PFSK-1 (cell line): ENCODE data around the gene SF3B5.

Experiments
- FOXP2 ChIP-seq: optimal IDR thresholded peaks from 2 replicates; pipeline ENCODE3; 2011; ENCODE audit warnings: borderline replicate concordance, control low read depth, inconsistent platforms; ENCODE audit not compliant: insufficient read depth; ENCODE audit errors: extremely low read length, extremely low read depth
- POLR2AphosphoS5 ChIP-seq: IDR thresholded peaks from 2 replicates; pipeline ENCODE4 v1.6.1; 2012; ENCODE audit warnings: low read depth, mild to moderate bottlenecking, control low read depth, low read length, moderate library complexity
- REST ChIP-seq, 2 experiments: IDR thresholded peaks; 2 replicates each; pipeline versions ENCODE4 v1.6.1 to v1.8.0; 2011 to 2012; ENCODE audit warnings: low read depth in 2 of 2, low read length in 2 of 2, control low read depth in 1 of 2, inconsistent platforms in 1 of 2, mild to moderate bottlenecking in 1 of 2, moderate library complexity in 1 of 2; ENCODE audit not compliant: insufficient read depth in 1 of 2
- SIN3A ChIP-seq: IDR thresholded peaks from 2 replicates; pipeline ENCODE4 v1.6.1; 2012; ENCODE audit warnings: mild to moderate bottlenecking, low read length, moderate library complexity, borderline replicate concordance; ENCODE audit not compliant: insufficient read depth
- TAF1 ChIP-seq: IDR thresholded peaks from 2 replicates; pipeline ENCODE4 v1.6.1; 2012; ENCODE audit warnings: low read length, control low read depth, borderline replicate concordance; ENCODE audit not compliant: insufficient read depth

SF3B5 gene

DNA sequence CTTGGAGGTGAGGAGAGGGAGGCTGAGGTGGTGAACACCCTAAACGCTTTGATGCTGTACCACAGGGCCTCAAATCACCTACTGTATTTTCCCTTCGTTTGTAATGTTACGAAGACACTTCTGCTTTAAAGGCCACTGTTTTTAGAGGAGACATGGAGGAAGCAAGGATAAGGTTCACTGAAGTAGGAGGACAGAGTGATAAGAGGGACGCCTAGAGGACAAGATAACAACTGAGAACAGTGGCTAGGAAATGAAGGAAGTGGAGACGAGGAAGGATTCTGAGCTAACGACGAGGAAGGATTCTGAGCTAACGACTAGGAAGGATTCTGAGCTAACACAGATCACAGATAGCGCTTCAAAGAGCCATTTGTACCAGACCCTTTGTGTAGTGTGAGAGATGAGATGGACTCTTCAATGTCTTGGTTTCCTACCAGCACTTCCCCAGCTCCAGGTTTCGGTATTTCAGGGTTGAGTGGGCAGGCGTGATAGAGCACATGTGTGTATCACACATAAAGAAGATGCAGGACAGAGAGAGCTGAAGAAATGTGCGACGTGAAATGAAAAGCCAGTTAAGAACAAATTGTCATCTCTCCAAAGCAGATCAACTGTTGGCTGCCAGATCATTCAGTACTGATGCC, 7.5 kb downstream of the SF3B5 start:
- no peak for TF ChIP-seq SIN3A
- no peak for TF ChIP-seq REST (IDR thresholded peaks at IDR 0.05; ENCODE audit: insufficient read depth in 1 of 2, low read depth in 2 of 2, low read length in 2 of 2)
- TF ChIP-seq TAF1, result no peak
- TF ChIP-seq POLR2AphosphoS5, result no peak
- TF ChIP-seq FOXP2, result no peak

- TF ChIP-seq POLR2AphosphoS5 (no peak), TAF1 (no peak), REST (IDR thresholded peaks at IDR 0.05; ENCODE audit: insufficient read depth in 1 of 2, low read depth in 2 of 2, low read length in 2 of 2) (no peak), SIN3A (no peak), FOXP2 (no peak)
Observed at GRCh38 chr6:144086959-144087358, 8.4 kb downstream of the SF3B5 start.

DNA sequence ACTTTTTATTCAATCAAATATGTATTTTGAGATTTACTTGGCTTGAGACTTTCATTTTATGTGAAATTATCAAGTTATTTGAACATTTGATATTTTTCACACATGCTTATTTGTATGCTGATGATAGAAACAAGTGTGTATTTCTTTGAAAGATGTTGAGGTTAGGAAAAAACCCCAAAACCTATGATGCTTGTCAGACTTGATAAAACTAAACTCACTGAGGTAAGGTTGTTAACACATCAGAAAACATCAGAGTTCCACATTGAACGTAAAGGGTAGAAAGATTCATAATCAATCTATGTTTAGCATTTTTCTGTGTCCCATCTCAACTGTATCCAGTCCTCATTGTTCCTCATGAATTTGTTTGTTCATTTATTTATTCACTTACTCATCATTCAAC, 12.2 kb downstream of the SF3B5 start:
- TF ChIP-seq REST (IDR thresholded peaks at IDR 0.05; ENCODE audit: insufficient read depth in 1 of 2, low read depth in 2 of 2, low read length in 2 of 2), result no peak
- no peak for TF ChIP-seq SIN3A
- TF ChIP-seq FOXP2, result no peak
- no peak for TF ChIP-seq POLR2AphosphoS5
- TF ChIP-seq TAF1, result no peak

- TF ChIP-seq FOXP2 (no peak), POLR2AphosphoS5 (no peak), TAF1 (no peak), REST (IDR thresholded peaks at IDR 0.05; ENCODE audit: insufficient read depth in 1 of 2, low read depth in 2 of 2, low read length in 2 of 2) (no peak), SIN3A (no peak)
Observed at GRCh38 chr6:144077871-144078270, 17.5 kb downstream of the SF3B5 start.
